Uterus (tissue), 2 donors: ENCODE results near the gene SMIM8.

Source experiments
- POLR2A ChIP-seq, 2 donors: fragments of 450-650 bp; IDR thresholded peaks; one replicate each; pipeline ENCODE4 v1.6.1; 2016; ENCODE audit warnings: antibody characterized with exemption in 2 of 2, mild to moderate bottlenecking in 1 of 2, moderate library complexity in 1 of 2
- TF ChIP-seq, protein P1 (sequence below), 4 experiments: fragments of 200-600 bp in 2 of 4; fragments of 450-650 bp in 2 of 4; sonication (generic) in 2 of 4; IDR thresholded peaks; one replicate each; pipeline ENCODE4 v1.5.1; 2016 to 2019; ENCODE audit warnings: antibody characterized with exemption in 4 of 4, mild to moderate bottlenecking in 2 of 4, moderate library complexity in 1 of 4

DNA sequence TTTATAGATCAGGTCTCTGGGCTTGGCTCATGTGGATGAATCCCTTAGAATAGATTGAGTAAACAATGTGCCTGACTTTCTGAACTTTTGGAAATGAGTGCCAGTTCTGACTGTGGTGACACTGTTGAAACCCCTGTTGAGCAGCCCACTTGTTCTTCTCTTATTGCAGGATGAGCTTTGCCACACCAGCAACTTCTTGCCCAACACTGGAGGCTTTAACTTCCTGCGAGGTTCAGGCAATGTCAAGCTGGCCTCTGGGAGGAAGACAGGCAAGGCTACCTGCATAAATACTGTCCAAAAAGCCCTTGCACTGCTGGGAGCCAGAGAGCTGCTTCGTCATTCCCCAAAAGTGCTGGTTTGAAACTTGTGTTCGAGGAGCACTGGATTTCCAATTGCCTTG is 32.8 kb upstream of the SMIM8 start:
- TF ChIP-seq, protein P1, sequence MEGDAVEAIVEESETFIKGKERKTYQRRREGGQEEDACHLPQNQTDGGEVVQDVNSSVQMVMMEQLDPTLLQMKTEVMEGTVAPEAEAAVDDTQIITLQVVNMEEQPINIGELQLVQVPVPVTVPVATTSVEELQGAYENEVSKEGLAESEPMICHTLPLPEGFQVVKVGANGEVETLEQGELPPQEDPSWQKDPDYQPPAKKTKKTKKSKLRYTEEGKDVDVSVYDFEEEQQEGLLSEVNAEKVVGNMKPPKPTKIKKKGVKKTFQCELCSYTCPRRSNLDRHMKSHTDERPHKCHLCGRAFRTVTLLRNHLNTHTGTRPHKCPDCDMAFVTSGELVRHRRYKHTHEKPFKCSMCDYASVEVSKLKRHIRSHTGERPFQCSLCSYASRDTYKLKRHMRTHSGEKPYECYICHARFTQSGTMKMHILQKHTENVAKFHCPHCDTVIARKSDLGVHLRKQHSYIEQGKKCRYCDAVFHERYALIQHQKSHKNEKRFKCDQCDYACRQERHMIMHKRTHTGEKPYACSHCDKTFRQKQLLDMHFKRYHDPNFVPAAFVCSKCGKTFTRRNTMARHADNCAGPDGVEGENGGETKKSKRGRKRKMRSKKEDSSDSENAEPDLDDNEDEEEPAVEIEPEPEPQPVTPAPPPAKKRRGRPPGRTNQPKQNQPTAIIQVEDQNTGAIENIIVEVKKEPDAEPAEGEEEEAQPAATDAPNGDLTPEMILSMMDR (IDR thresholded peaks at IDR 0.05): no peak
- TF ChIP-seq POLR2A (IDR thresholded peaks at IDR 0.05): no peak
